Loucy (cell line): Measurements from ENCODE around the gene LPAR3.

Experiments used
- H2AFZ ChIP-seq: fragments of 200-600 bp; sonication (generic); 2 replicates; pipeline ENCODE4 v1.6.0; 2016; ENCODE audit warnings: antibody characterized with exemption, mild to moderate bottlenecking, low read length, moderate library complexity
- H3F3A ChIP-seq: fragments of 200-600 bp; 2 replicates; pipeline ENCODE4 v1.6.0; 2016; ENCODE audit warnings: antibody characterized with exemption, low read depth, mild to moderate bottlenecking
- H3K27me3 ChIP-seq: fragments of 200-600 bp; sonication (generic); 2 replicates; pipeline ENCODE4 v1.6.1; 2014; ENCODE audit warnings: low read length, mild to moderate bottlenecking; ENCODE audit not compliant: insufficient read depth, poor library complexity, severe bottlenecking
- H3K36me3 ChIP-seq: fragments of 200-600 bp; sonication (generic); 2 replicates; pipeline ENCODE4 v1.6.1; 2016; ENCODE audit warnings: low read length; ENCODE audit not compliant: insufficient read depth
- H3K4me1 ChIP-seq: fragments of 200-600 bp; sonication (generic); 2 replicates; pipeline ENCODE4 v1.5.1; 2014; ENCODE audit warnings: low read length, mild to moderate bottlenecking; ENCODE audit not compliant: insufficient read depth, poor library complexity, severe bottlenecking
- H3K4me2 ChIP-seq: fragments of 200-600 bp; sonication (generic); 2 replicates; pipeline ENCODE4 v1.6.0; 2014; ENCODE audit warnings: antibody characterized with exemption, low read length, low read depth, mild to moderate bottlenecking; ENCODE audit not compliant: poor library complexity, severe bottlenecking
- H3K4me3 ChIP-seq: fragments of 200-600 bp; sonication (generic); 2 replicates; pipeline ENCODE4 v1.5.1; 2014; ENCODE audit warnings: low read length, mild to moderate bottlenecking, mixed read lengths; ENCODE audit not compliant: poor library complexity, severe bottlenecking
- H3K79me2 ChIP-seq: fragments of 200-600 bp; sonication (generic); 2 replicates; pipeline ENCODE4 v1.6.1; 2014; ENCODE audit warnings: low read length; ENCODE audit not compliant: insufficient read depth
- H3K9ac ChIP-seq: fragments of 200-600 bp; sonication (generic); 2 replicates; pipeline ENCODE4 v1.6.0; 2014; ENCODE audit warnings: mild to moderate bottlenecking, low read depth, low read length, moderate library complexity; ENCODE audit not compliant: poor library complexity, severe bottlenecking
- H3K9me2 ChIP-seq: fragments of 200-600 bp; sonication (generic); replicated peaks from 2 replicates; pipeline ENCODE4 v1.6.1; 2016; ENCODE audit warnings: low read depth, low read length, mixed read lengths
- H3K9me3 ChIP-seq: fragments of 200-600 bp; sonication (generic); 2 replicates; pipeline ENCODE4 v1.6.1; 2014; ENCODE audit warnings: mild to moderate bottlenecking, antibody characterized with exemption, low read length, low read depth; ENCODE audit not compliant: insufficient read depth
- H4K20me1 ChIP-seq: fragments of 200-600 bp; sonication (generic); 2 replicates; pipeline ENCODE4 v1.6.0; 2014; ENCODE audit warnings: antibody characterized with exemption, low read length, mild to moderate bottlenecking; ENCODE audit not compliant: insufficient read depth, poor library complexity, severe bottlenecking
- CTCF ChIP-seq: fragments of 200-600 bp; sonication (generic); conservative IDR thresholded peaks from 2 replicates; pipeline ENCODE4 v1.5.1; 2014; ENCODE audit warnings: mild to moderate bottlenecking, antibody characterized with exemption, low read length
- EZH2phosphoT487 ChIP-seq: fragments of 200-600 bp; IDR thresholded peaks from 2 replicates; pipeline ENCODE4 v1.6.1; 2018; ENCODE audit warnings: antibody characterized with exemption, mild to moderate bottlenecking, moderate library complexity, borderline replicate concordance

LPAR3 gene

DNA sequence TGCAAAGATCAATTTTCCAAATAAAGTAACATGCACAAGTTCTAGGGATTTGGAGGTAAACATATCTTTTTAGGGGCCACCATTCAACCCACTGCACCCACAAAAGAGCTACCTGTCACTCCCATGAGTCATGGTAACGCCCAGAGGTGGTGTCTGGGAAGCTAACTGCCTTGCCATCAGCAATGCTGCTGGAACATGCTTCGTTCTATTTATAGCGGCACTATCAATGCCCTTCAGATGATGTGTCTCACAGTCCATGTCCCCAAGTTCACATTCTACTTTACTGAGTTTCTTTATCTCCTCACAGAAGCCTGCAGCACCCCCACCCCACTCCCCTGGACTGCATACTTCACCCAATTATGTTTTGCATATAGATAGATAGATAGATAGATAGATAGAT lies 95.4 kb downstream of the LPAR3 start:
- TF ChIP-seq CTCF (no peak), EZH2phosphoT487 (no peak)
- Histone ChIP-seq H3K9me2 (no peaks in the 10 kb centered on the region), H3K79me2 (no peaks in the 10 kb centered on the region), H2AFZ (no peak overlapping the region), H3F3A (no peaks in the 10 kb centered on the region), H3K4me1 (no peaks in the 10 kb centered on the region), H3K27me3 (no peaks in the 10 kb centered on the region), H3K4me3 (no peak overlapping the region), H3K9me3 (no peaks in the 10 kb centered on the region), H3K36me3 (no peaks in the 10 kb centered on the region), H3K9ac (no peak overlapping the region), H4K20me1 (no peaks in the 10 kb centered on the region), H3K4me2 (no peak overlapping the region)

- no peaks in the 10 kb centered on the region for H4K20me1 ChIP-seq
- H3K79me2 ChIP-seq = no peaks in the 10 kb centered on the region
- H3K4me1 ChIP-seq = no peaks in the 10 kb centered on the region
- no peak for TF ChIP-seq EZH2phosphoT487
- TF ChIP-seq CTCF = no peak
- H3K9me3 ChIP-seq = no peaks in the 10 kb centered on the region
- no peaks in the 10 kb centered on the region for H3F3A ChIP-seq
- no peaks in the 10 kb centered on the region for H3K9me2 ChIP-seq
- no peaks in the 10 kb centered on the region for H3K36me3 ChIP-seq
- no peaks in the 10 kb centered on the region for H3K27me3 ChIP-seq
- no peak overlapping the region for H3K4me2 ChIP-seq
- no peak overlapping the region for H2AFZ ChIP-seq
- no peak overlapping the region for H3K4me3 ChIP-seq
- H3K9ac ChIP-seq = no peak overlapping the region
These were observed 96.9 kb downstream of the LPAR3 start for GRCh38 chr1:84795966-84796600.

DNA sequence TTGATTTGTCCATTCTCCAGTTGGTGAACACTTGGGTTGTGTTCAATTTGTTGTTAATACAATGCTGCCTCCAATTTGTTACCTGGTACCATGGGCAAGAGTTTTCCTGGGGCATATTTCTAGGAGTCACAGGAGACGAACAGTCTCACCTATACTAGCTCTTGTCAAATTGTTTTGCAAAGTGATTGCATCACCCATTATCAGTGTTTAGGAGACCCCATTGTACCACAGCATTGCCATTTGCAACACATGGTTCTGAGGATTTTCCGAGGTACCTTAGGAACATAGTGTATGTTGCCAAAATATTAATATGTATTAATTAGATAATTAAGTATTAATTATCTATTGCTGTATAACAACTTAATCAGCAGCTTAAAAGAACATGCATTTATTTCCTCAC lies 97.8 kb downstream of the LPAR3 start:
- no peaks in the 10 kb centered on the region for H3F3A ChIP-seq
- H2AFZ ChIP-seq = no peak overlapping the region
- no peak overlapping the region for H3K4me2 ChIP-seq
- H3K4me3 ChIP-seq = no peak overlapping the region
- no peaks in the 10 kb centered on the region for H4K20me1 ChIP-seq
- H3K9ac ChIP-seq = no peak overlapping the region
- no peaks in the 10 kb centered on the region for H3K36me3 ChIP-seq
- no peaks in the 10 kb centered on the region for H3K4me1 ChIP-seq
- no peaks in the 10 kb centered on the region for H3K9me2 ChIP-seq
- H3K9me3 ChIP-seq = no peaks in the 10 kb centered on the region
- no peaks in the 10 kb centered on the region for H3K79me2 ChIP-seq
- H3K27me3 ChIP-seq = no peaks in the 10 kb centered on the region
- TF ChIP-seq CTCF = no peak
- TF ChIP-seq EZH2phosphoT487 = no peak
